HCT116 (cell line): ENCODE results near the gene MSL1. TPM values are rescaled to one million over a fixed set of nuclear protein-coding genes. Genes with fewer than 3 reads are reported as not detected.

Experiments used
- ATAC-seq: fragments of 200-7000 bp; cut with Tn5 transposase; 2 replicates; pipeline ENCODE4 v1.9.1; 2020; ENCODE audit warnings: mild to moderate bottlenecking, moderate library complexity
- Bru-seq: library from RNA; stranded (reverse); fragments of 400-500 nt; gene quantifications from one replicate; lab custom pipeline; 2021; lab: Mats Ljungman, UMichigan
- BruChase-seq, 2 experiments: library from RNA; stranded (reverse); fragments of 400-500 nt; gene quantifications; one replicate each; lab custom pipeline; 2021; lab: Mats Ljungman, UMichigan
- BruUV-seq: library from RNA; stranded (reverse); fragments of 400-500 nt; replicated peaks from 2 replicates; lab custom pipeline; 2021; lab: Mats Ljungman, UMichigan
- CTCF ChIA-PET: fragments of 300-600 bp; sonication (Branson Sonifier 250); formaldehyde crosslinking; loops from one replicate; lab custom pipeline; 2021; ENCODE audit warnings: antibody characterized with exemption; lab: Charles Lee
- POLR2A ChIA-PET: fragments of 300-600, 350-600 bp; sonication (Branson Sonifier 250); formaldehyde crosslinking; loops from one replicate; lab custom pipeline; 2021; ENCODE audit warnings: antibody characterized with exemption; lab: Charles Lee
- RAD21 ChIA-PET, 2 experiments: fragments of 300-600 bp; sonication (Branson Sonifier 250); formaldehyde crosslinking; loops; one replicate each; lab custom pipeline; 2023; ENCODE audit warnings: low total read pairs in 2 of 2; ENCODE audit not compliant: uncharacterized antibody in 2 of 2, unreplicated experiment in 2 of 2, low non-redundant PET in 1 of 2; lab: Charles Lee
- DNase-seq: peaks from one replicate; pipeline ENCODE4 v3.0.0-alpha.2; 2010; ENCODE audit warnings: low read depth, low spot score
- H2AFZ ChIP-seq: fragments of 200-600 bp; shearing (Covaris generic), sonication (generic); 2 replicates; pipeline ENCODE4 v1.6.1; 2017; ENCODE audit warnings: low read depth, mixed run types, mixed read lengths, antibody characterized with exemption, low read length; ENCODE audit not compliant: poor library complexity, severe bottlenecking
- H3K27ac ChIP-seq: 2 replicates; pipeline ENCODE4 v1.5.1; 2012; ENCODE audit warnings: low read depth, low read length
- H3K27me3 ChIP-seq: fragments of 200-600 bp; sonication (generic); 2 replicates; pipeline ENCODE4 v1.6.1; 2016; ENCODE audit warnings: mixed run types, low read length, mixed read lengths; ENCODE audit not compliant: insufficient read depth
- H3K36me3 ChIP-seq, 2 experiments: fragments of 200-500 bp in 1 of 2; fragments of 200-600 bp in 1 of 2; sonication (Bioruptor generic) in 1 of 2; sonication (generic) in 1 of 2; 2 replicates each; pipeline versions ENCODE4 v1.5.1 to v1.6.1; 2014 to 2016; ENCODE audit warnings: low read length in 2 of 2, inconsistent platforms in 1 of 2, mixed read lengths in 1 of 2, mixed run types in 1 of 2; ENCODE audit not compliant: insufficient read depth in 2 of 2, control insufficient read depth in 1 of 2
- H3K4me1 ChIP-seq, 2 experiments: fragments of 200-600 bp in 1 of 2; sonication (generic) in 1 of 2; 2 replicates each; pipeline versions ENCODE4 v1.5.1 to v1.6.1; 2012 to 2017; ENCODE audit warnings: low read length in 2 of 2, inconsistent platforms in 1 of 2, mild to moderate bottlenecking in 1 of 2, mixed read lengths in 1 of 2, mixed run types in 1 of 2, moderate library complexity in 1 of 2; ENCODE audit not compliant: insufficient read depth in 2 of 2, control insufficient read depth in 1 of 2
- H3K4me2 ChIP-seq: fragments of 200-600 bp; sonication (generic); 2 replicates; pipeline ENCODE4 v1.6.1; 2017; ENCODE audit warnings: mixed run types, low read length, mixed read lengths
- H3K4me3 ChIP-seq, 2 experiments: fragments of 200-600 bp in 1 of 2; sonication (generic) in 1 of 2; replicated peaks in 1 of 2; 2 replicates each; pipeline ENCODE4 v1.5.1; 2011 to 2016; ENCODE audit warnings: low read length in 2 of 2, control low read depth in 1 of 2, low read depth in 1 of 2, mild to moderate bottlenecking in 1 of 2, mixed read lengths in 1 of 2, mixed run types in 1 of 2
- H3K79me2 ChIP-seq: fragments of 200-600 bp; sonication (generic); 2 replicates; pipeline ENCODE4 v1.6.1; 2017; ENCODE audit warnings: mild to moderate bottlenecking, mixed run types, low read length, moderate library complexity, mixed read lengths; ENCODE audit not compliant: insufficient read depth
- H3K9ac ChIP-seq: fragments of 200-600 bp; sonication (generic); 2 replicates; pipeline ENCODE4 v1.6.1; 2016; ENCODE audit warnings: low read length, mixed read lengths
- H3K9me2 ChIP-seq: fragments of 200-600 bp; sonication (generic), shearing (Covaris generic); 2 replicates; pipeline ENCODE4 v1.6.1; 2017; ENCODE audit warnings: mixed run types, mild to moderate bottlenecking, moderate library complexity; ENCODE audit not compliant: insufficient read depth
- H3K9me3 ChIP-seq, 2 experiments: fragments of 200-500 bp in 1 of 2; fragments of 200-600 bp in 1 of 2; sonication (Bioruptor generic) in 1 of 2; sonication (generic) in 1 of 2; 2 replicates each; pipeline ENCODE4 v1.6.1; 2014 to 2017; ENCODE audit warnings: low read length in 2 of 2, mixed read lengths in 2 of 2, inconsistent platforms in 1 of 2, low read depth in 1 of 2, mild to moderate bottlenecking in 1 of 2, mixed run types in 1 of 2, moderate library complexity in 1 of 2; ENCODE audit not compliant: control insufficient read depth in 1 of 2, insufficient read depth in 1 of 2
- H4K20me1 ChIP-seq: fragments of 200-600 bp; sonication (generic), shearing (Covaris generic); 2 replicates; pipeline ENCODE4 v1.6.1; 2017; ENCODE audit warnings: mixed run types, mild to moderate bottlenecking, moderate library complexity; ENCODE audit not compliant: insufficient read depth
- ELF1 ChIP-seq: IDR thresholded peaks from 2 replicates; pipeline ENCODE4 v1.6.1; 2012; ENCODE audit warnings: low read depth, borderline replicate concordance
- EZH2 ChIP-seq: fragments of 200-600 bp; sonication (generic); IDR thresholded peaks from 2 replicates; pipeline ENCODE4 v1.6.1; 2017; ENCODE audit warnings: antibody characterized with exemption, mixed run types
- FOSL1 ChIP-seq: IDR thresholded peaks from 2 replicates; pipeline ENCODE4 v1.6.1; 2012; ENCODE audit warnings: low read depth
- POLR2A ChIP-seq: IDR thresholded peaks from 2 replicates; pipeline ENCODE4 v1.7.0; 2011; ENCODE audit warnings: borderline replicate concordance; ENCODE audit not compliant: insufficient read depth, insufficient read length; ENCODE audit errors: extremely low read depth
- POLR2AphosphoS5 ChIP-seq: IDR thresholded peaks from 2 replicates; pipeline ENCODE4 v1.6.1; 2011; ENCODE audit warnings: mild to moderate bottlenecking, low read depth, low read length, moderate library complexity
- RAD21 ChIP-seq: IDR thresholded peaks from 2 replicates; pipeline ENCODE4 v1.6.1; 2012; ENCODE audit warnings: low read depth, mild to moderate bottlenecking
- SP1 ChIP-seq: IDR thresholded peaks from 2 replicates; pipeline ENCODE4 v1.6.1; 2012; ENCODE audit warnings: low read depth
- SRF ChIP-seq: IDR thresholded peaks from 2 replicates; pipeline ENCODE4 v1.6.1; 2012; ENCODE audit warnings: low read depth
- TCF7L2 ChIP-seq: IDR thresholded peaks from 2 replicates; pipeline ENCODE4 v1.7.0; 2011; ENCODE audit warnings: borderline replicate concordance, inconsistent platforms; ENCODE audit not compliant: insufficient read depth, insufficient read length; ENCODE audit errors: extremely low read depth
- YY1 ChIP-seq: IDR thresholded peaks from 2 replicates; pipeline ENCODE4 v1.6.1; 2011; ENCODE audit warnings: low read length, low read depth, moderate library complexity, mild to moderate bottlenecking; ENCODE audit not compliant: insufficient replicate concordance; ENCODE audit errors: extremely low read depth
- ZFX ChIP-seq: fragments of 450-650 bp; IDR thresholded peaks from 2 replicates; pipeline ENCODE4 v1.6.1; 2017
- intact Hi-C: fragments of 100-400 bp; cut with micrococcal nuclease; formaldehyde crosslinking; loops from 2 replicates; pipeline ENCODE4 v1.10.0; 2022
- long read RNA-seq: library from polyadenylated mRNA; unstranded; transcript quantifications from one replicate; pipeline ENCODE4 v2.0.0, GENCODE V29; 2021; ENCODE audit not compliant: unreplicated experiment
- polyA plus RNA-seq: library from polyadenylated mRNA; unstranded; fragments of >200 nt; gene quantifications from 2 replicates; pipeline ENCODE4 v1.2.1, GENCODE V29; 2012; ENCODE audit warnings: missing spikeins
- total RNA-seq: library from RNA; stranded (reverse); gene quantifications from one replicate; pipeline ENCODE4 v1.2.1, GENCODE V29; 2021; ENCODE audit not compliant: unreplicated experiment
- TF ChIP-seq, protein P1 (sequence below): IDR thresholded peaks from 2 replicates; pipeline ENCODE4 v1.6.1; 2012

MSL1 gene
- total RNA-seq (67.2 TPM), Bru-seq, nascent RNA (percentile 83 among the genes with signal in this experiment), BruChase-seq, experiment 1, labeled RNA remaining after a 6-hour chase (percentile 94 among the genes with signal in this experiment), BruChase-seq, experiment 2, labeled RNA remaining after a 2-hour chase (percentile 96 among the genes with signal in this experiment)
- polyA plus RNA-seq = 26.8 and 36.5 TPM in 2 replicates
- long read RNA-seq, full-length matches to known transcripts = 52 of 69 reads
- long read RNA-seq, partial matches to known transcripts = 5 of 69 reads
- long read RNA-seq, other reads (novel, unspliced or antisense) = 12 of 69 reads

- POLR2A ChIA-PET = interaction anchor here (0.7 to 2.3 kb wide), 5 partner anchors 8 to 47 kb away, joined by 3 to 11 read pairs (median 4); partner anchors contain the start of gene CASC3
Observed at GRCh38 chr17:40121181-40122135, at the start of gene MSL1. MSL1 (plus strand) TSS chr17:40121971; CDS start chr17:40122613, 642 bp downstream.

More at GRCh38 chr17:40121181-40122135, at the start of gene MSL1:
- peak within 1 kb of the TSS; percentile 97 for H3K27ac ChIP-seq
- H3K79me2 ChIP-seq = peaks cover 51% of the 10 kb centered on the region
- peaks cover 7 to 27% of the 10 kb centered on the region in 2 experiments; a peak in 3 of 4 replicates for H3K4me1 ChIP-seq
- no peaks in the 10 kb centered on the region for H3K9me3 ChIP-seq
- H3K9me2 ChIP-seq = no peaks in the 10 kb centered on the region
- BruUV-seq = no TSS peak
- DNase-seq (no peak), ATAC-seq (peak; percentile 73)
- no peaks in the 10 kb centered on the region for H4K20me1 ChIP-seq
- intact Hi-C loops = no loop called here
- no peaks in the 10 kb centered on the region for H3K27me3 ChIP-seq
- H2AFZ ChIP-seq = no peak within 1 kb of the TSS
- ChIA-PET RAD21 (no interaction called here), CTCF (interaction anchor here (0.7 to 2.3 kb wide), 4 partner anchors 8 to 124 kb away, joined by 3 to 11 read pairs (median 4); no protein-coding TSS in a partner anchor)
- TF ChIP-seq ZFX = peak; percentile 48; the same call in 1 of the 2 replicates
- TF ChIP-seq RAD21 = no peak
- TF ChIP-seq ELF1 = no peak
- TF ChIP-seq EZH2 = no peak
- TF ChIP-seq TCF7L2 = peak; percentile 68
- no peak for TF ChIP-seq YY1
- TF ChIP-seq SP1 = no peak
- no peak for TF ChIP-seq SRF
- peak; percentile 40; the same call in 1 of the 2 replicates for TF ChIP-seq POLR2AphosphoS5
- no peak for TF ChIP-seq POLR2A
- TF ChIP-seq, protein P1, sequence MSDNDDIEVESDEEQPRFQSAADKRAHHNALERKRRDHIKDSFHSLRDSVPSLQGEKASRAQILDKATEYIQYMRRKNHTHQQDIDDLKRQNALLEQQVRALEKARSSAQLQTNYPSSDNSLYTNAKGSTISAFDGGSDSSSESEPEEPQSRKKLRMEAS = 0 out of 2 replicates have a peak, but pooled peaks have one; percentile 42
- TF ChIP-seq FOSL1 = no peak
- H3K4me3 ChIP-seq = peak within 1 kb of the TSS; percentile 70 to 86
- peak within 1 kb of the TSS; percentile 86 for H3K4me2 ChIP-seq
- peak within 1 kb of the TSS; percentile 93 for H3K9ac ChIP-seq
- H3K36me3 ChIP-seq = peaks cover 4 to 15% of the 10 kb centered on the region in 2 experiments
